ENCODE data around the gene BLOC1S2. TPM values are rescaled to one million over a fixed set of nuclear protein-coding genes. Genes with fewer than 3 reads are reported as not detected.

The BLOC1S2 gene
- total RNA-seq, 4 donors from 2014 or later = 11.7 to 49.6 (median 36.2) TPM

DNA sequence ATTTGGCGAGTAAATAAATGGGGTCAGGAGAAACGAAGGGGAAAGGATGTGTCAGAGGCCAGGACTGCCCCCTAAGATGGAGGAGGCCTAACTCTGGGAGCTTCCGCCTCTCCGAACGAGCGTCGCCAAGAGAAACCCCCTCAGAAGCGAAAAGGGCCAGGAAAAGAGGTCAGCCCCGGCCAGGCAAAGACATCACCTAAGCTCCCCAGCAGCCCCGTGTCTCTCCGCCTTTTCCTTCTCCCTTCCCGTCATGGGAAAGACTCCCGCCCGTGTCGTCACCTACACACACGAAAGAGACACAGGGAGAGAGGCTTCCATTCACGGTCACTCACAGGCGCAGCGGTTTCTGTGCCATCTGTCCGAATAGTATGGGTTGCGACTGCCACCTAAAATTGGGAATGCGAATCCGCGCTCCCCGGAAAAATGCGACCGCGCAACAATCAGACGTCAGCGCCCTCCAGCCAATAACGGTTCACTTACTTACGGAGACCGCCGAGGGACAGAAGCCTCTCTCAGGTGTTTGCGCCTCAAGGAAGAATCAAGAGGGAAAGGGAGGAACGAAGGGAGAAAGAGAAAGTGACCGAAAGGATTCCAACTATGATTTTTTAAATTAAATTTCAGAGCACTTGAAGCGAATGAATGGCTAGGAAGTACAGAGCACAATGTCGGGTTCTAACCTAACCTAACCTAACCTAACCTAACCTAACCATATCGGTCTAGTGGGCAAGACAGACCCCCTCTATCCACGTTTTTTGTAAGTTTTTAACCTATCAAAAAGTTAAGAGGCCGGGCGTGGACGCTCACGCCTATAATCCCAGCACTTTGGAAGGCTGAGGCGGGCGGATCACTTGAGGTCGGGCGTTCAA lies 19.0 kb downstream of the BLOC1S2 start, which contains the start of gene CWF19L1:
CWF19L1 (minus strand) TSS at position 400 of the 866 bp plus-strand sequence; CDS start at position 355, 45 bp downstream.
- DNase-seq (ENCODE audit: low spot score in 2 of 2) = peak; percentile 90 to 92
- peak within 1 kb of the TSS; percentile 92 for H3K4me3 ChIP-seq
- WGBS = 3% methylated on average over 45 of the region's 49 CpGs
- no peaks in the 10 kb centered on the region for H3K36me3 ChIP-seq
- peaks cover 24% of the 10 kb centered on the region for H3K4me1 ChIP-seq
- H3K9me3 ChIP-seq = no peaks in the 10 kb centered on the region
- no peaks in the 10 kb centered on the region for H3K27me3 ChIP-seq
- peak within 1 kb of the TSS; percentile 86 for H3K27ac ChIP-seq
- TF ChIP-seq POLR2A (IDR thresholded peaks at IDR 0.05) (peak in 1 of 2 donors; percentile 28), EP300 (IDR thresholded peaks at IDR 0.05) (no peak), POLR2AphosphoS5 (IDR thresholded peaks at IDR 0.05) (peak in 2 of 3 donors; percentile 66 to 97)
- TF ChIP-seq, protein P1, sequence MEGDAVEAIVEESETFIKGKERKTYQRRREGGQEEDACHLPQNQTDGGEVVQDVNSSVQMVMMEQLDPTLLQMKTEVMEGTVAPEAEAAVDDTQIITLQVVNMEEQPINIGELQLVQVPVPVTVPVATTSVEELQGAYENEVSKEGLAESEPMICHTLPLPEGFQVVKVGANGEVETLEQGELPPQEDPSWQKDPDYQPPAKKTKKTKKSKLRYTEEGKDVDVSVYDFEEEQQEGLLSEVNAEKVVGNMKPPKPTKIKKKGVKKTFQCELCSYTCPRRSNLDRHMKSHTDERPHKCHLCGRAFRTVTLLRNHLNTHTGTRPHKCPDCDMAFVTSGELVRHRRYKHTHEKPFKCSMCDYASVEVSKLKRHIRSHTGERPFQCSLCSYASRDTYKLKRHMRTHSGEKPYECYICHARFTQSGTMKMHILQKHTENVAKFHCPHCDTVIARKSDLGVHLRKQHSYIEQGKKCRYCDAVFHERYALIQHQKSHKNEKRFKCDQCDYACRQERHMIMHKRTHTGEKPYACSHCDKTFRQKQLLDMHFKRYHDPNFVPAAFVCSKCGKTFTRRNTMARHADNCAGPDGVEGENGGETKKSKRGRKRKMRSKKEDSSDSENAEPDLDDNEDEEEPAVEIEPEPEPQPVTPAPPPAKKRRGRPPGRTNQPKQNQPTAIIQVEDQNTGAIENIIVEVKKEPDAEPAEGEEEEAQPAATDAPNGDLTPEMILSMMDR (IDR thresholded peaks at IDR 0.05) = no peak

DNA sequence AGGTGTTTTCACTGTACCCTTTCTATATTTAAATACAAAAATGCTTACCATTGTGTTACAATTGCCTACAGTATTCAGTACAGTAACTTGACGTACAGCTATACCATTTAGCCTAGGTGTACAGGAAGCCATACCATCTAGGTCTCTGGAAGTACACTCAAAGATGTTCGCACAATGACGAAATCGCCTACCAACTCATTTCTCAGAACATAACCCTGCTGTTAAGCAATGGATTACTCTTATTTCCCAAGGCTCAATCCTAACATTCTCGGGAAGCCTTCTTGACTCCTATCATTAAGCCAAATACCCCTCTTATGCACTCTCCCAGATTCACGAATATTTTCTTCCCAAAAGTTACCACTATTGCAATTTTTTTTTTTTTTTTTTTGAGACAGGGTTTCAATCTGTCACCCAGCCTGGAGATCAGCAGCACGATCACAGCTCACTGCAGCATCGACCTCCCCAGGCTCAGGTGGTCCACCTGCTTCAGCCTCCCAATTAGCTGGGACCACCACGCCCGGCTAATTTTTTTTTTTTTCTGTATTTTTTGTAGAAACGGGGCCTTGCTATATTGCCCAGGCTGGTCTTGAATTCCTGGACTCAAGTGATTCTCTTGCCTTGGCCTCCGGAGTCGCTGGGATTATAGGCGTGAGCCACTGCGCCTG lies 20.5 kb downstream of the BLOC1S2 start:
- H3K4me1 ChIP-seq = peaks cover 24% of the 10 kb centered on the region

DNA sequence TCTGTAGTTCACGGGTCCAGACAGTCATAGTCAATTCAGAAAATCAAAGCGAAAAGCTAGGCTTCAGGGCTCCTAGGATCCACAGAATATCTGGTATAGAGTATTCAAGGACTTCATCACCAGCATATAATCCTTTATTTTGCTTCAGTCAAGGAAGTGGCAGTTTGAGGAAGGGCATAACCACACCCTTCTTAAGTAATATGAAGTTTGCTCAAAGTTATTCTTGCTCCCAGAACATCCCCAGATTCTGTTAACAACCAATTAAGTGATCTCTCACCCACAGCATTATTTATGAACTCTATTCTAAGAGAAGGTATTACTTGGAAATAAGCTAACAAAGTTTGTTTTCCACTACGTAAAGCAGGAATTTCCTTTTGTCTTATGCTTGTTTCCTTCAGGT lies 32.3 kb downstream of the BLOC1S2 start:
- no peaks in the 10 kb centered on the region for H3K4me1 ChIP-seq
- H3K27ac ChIP-seq = no peak overlapping the region
- no peak overlapping the region for H3K4me3 ChIP-seq
- peaks cover 92% of the 10 kb centered on the region for H3K36me3 ChIP-seq
- H3K9me3 ChIP-seq = no peaks in the 10 kb centered on the region
- TF ChIP-seq POLR2AphosphoS5 (IDR thresholded peaks at IDR 0.05) (no peak), POLR2A (IDR thresholded peaks at IDR 0.05) (no peak), EP300 (IDR thresholded peaks at IDR 0.05) (no peak)
- TF ChIP-seq, protein P1 (IDR thresholded peaks at IDR 0.05) = no peak
- 96% methylated on average over 3 of the region's 3 CpGs for WGBS
- H3K27me3 ChIP-seq = no peaks in the 10 kb centered on the region
- DNase-seq (ENCODE audit: low spot score in 2 of 2) = no peak

More for the DNA sequence above, 20.5 kb downstream of the BLOC1S2 start:
- no peak overlapping the region for H3K27ac ChIP-seq
- H3K27me3 ChIP-seq = no peaks in the 10 kb centered on the region
- H3K36me3 ChIP-seq = peaks cover 7% of the 10 kb centered on the region
- DNase-seq (ENCODE audit: low spot score in 2 of 2) = no peak
- TF ChIP-seq POLR2AphosphoS5 (IDR thresholded peaks at IDR 0.05) (no peak), POLR2A (IDR thresholded peaks at IDR 0.05) (no peak), EP300 (IDR thresholded peaks at IDR 0.05) (no peak)
- TF ChIP-seq, protein P1 (IDR thresholded peaks at IDR 0.05) = no peak
- peak overlapping the region; percentile 92 for H3K4me3 ChIP-seq
- H3K9me3 ChIP-seq = no peaks in the 10 kb centered on the region
- WGBS = 90% methylated on average over 15 of the region's 15 CpGs

DNA sequence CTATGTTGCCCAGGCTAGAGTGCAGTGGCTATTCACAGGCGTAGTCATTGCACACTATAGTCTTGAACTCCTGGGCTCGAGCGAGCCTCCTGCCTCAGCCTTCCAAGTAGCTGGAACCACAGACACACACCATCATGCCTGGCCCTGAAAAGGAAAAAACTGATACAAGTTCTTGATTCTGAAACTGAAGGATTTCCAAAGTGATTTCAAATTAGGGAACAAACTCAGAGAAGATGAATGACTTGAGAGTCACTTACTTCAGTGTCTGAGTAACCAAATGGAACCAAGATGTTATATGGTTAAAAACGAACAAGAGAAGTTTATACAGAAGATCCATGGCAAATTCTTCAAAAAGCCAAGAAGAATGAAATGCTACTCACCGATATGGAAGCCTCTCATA lies 33.4 kb downstream of the BLOC1S2 start:
- Histone ChIP-seq H3K4me3 (no peak overlapping the region), H3K36me3 (peaks cover 92% of the 10 kb centered on the region), H3K27me3 (no peaks in the 10 kb centered on the region), H3K9me3 (no peaks in the 10 kb centered on the region), H3K27ac (no peak overlapping the region), H3K4me1 (no peaks in the 10 kb centered on the region)
- WGBS = 94% methylated on average over 5 of the region's 5 CpGs
- no peak for DNase-seq (ENCODE audit: low spot score in 2 of 2)
- TF ChIP-seq, protein P1 (IDR thresholded peaks at IDR 0.05) = no peak
- TF ChIP-seq POLR2AphosphoS5 (IDR thresholded peaks at IDR 0.05) (no peak), EP300 (IDR thresholded peaks at IDR 0.05) (no peak), POLR2A (IDR thresholded peaks at IDR 0.05) (no peak)

DNA sequence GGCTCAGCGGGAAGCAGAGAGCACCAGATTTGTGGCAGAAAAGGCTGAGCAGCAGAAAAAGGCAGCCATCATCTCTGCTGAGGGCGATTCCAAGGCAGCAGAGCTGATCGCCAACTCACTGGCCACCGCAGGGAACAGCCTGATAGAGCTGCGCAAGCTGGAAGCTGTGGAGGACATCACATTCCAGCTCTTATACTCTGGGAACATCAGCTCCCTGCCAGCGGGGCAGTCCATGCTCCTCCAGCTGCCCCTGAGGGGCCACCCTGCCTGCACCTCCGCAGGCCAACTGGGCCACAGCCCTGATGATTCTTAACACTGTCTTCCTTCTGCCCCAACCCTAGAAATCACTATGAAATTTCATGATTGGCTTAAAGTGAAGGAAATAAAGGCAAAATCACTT lies 37.7 kb downstream of the BLOC1S2 start:
- Histone ChIP-seq H3K27me3 (no peaks in the 10 kb centered on the region), H3K4me3 (no peak overlapping the region), H3K36me3 (peaks cover 90% of the 10 kb centered on the region), H3K4me1 (no peaks in the 10 kb centered on the region), H3K27ac (no peak overlapping the region), H3K9me3 (no peaks in the 10 kb centered on the region)
- WGBS = 96% methylated on average over 7 of the region's 7 CpGs
- TF ChIP-seq EP300 (IDR thresholded peaks at IDR 0.05) = no peak
- no peak for TF ChIP-seq POLR2A (IDR thresholded peaks at IDR 0.05)
- TF ChIP-seq POLR2AphosphoS5 (IDR thresholded peaks at IDR 0.05) = no peak
- TF ChIP-seq, protein P1 (IDR thresholded peaks at IDR 0.05) = no peak
- DNase-seq (ENCODE audit: low spot score in 2 of 2) = no peak

Measured in suprapubic skin (tissue), 4 donors.